Measurements from ENCODE around the gene PALM.
"Not testable (repeated sequence)": the region's sequence is repeated elsewhere in the genome, so short reads cannot be mapped to it uniquely, and the experiment has no call there.

The PALM gene, protein sequence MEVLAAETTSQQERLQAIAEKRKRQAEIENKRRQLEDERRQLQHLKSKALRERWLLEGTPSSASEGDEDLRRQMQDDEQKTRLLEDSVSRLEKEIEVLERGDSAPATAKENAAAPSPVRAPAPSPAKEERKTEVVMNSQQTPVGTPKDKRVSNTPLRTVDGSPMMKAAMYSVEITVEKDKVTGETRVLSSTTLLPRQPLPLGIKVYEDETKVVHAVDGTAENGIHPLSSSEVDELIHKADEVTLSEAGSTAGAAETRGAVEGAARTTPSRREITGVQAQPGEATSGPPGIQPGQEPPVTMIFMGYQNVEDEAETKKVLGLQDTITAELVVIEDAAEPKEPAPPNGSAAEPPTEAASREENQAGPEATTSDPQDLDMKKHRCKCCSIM

DNA sequence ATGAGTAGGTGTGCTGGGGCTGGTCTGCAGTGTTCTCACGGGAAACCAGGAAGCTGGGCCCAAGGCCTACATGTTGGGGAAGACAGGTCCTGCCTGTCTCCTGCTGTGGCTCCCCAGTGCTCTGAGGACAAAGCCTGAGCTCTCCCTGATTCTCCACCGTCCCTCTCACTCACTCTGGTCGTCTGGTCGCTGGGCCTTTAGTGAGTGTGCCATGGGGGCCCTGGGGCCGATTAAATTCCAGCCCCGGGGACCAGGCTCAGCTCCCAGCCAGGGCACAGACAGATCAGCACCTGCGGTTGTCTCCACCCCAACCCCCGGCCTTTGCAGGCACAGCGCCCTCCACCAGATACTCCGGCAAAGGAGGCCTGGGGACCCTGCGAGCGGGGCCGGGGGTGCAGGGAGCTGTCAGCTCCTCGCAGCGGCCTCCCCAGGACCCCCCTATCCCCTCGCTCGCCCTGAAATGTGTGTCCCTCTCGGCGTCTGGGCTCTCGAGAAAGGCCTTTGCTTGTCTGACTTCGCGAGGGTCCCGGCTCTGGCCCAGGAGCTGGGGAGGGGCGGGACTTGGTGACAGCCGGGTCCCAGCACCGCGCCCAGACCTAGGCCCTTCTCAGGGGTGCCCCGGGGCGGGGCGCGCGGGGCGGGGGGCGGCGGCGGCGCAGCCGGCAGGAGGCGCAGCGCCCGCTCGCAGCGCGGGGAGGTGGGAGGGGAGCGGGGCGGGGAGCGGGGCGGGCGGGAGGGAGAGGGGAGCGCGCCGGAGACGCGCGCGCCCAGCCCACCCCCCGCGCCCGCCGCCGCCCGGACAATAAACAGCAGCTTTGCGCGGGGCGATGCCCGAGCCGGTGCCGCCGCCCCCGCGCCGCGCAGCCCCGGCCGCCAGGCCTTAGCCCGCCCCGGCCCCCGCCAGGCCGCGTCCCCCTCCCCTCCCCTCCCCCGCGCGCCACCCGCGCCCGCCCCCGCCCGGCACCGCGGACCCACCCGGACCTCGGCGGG lies at the start of gene PALM:
Gene PALM (plus strand): TSS at position 782 of the 990 bp plus-strand sequence. CDS start 212 bp downstream, outside the sequence.
- in situ Hi-C loops (cut with HindIII; ENCODE audit: low sequenced_read_pairs) = no loop called here

DNA sequence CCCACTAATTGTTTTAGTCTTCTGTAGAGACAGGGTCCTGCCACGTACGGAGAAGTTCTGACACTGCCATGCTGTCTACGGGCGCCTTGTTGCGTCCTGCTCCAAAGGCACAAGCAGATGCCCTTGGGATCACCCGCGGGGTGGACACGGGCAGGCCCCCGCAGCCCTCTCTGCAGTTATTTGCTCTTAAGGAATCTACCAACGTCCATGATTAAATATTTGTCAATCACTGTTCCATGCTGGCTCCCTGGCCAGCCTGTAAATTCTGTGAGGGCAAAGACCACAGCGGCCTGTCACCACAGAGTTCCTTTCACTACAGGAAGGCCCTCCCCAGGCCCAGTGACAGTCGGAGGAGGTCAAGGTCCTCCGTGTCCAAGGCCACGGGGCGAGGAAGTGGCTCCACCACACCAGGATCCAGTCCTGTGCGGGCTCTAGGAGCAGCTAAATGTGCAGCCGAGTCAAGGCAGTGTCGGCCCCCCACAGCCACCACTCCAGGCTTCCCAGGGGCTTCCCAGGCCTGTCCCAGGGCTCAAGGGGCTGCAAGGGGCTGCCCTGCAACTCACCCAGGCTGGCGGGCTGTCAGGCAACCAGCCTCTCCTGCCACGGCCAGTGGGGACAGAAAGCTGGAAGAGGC lies 47.8 kb upstream of the PALM start:
- in situ Hi-C loops (cut with HindIII; ENCODE audit: low sequenced_read_pairs) = no loop called here

DNA sequence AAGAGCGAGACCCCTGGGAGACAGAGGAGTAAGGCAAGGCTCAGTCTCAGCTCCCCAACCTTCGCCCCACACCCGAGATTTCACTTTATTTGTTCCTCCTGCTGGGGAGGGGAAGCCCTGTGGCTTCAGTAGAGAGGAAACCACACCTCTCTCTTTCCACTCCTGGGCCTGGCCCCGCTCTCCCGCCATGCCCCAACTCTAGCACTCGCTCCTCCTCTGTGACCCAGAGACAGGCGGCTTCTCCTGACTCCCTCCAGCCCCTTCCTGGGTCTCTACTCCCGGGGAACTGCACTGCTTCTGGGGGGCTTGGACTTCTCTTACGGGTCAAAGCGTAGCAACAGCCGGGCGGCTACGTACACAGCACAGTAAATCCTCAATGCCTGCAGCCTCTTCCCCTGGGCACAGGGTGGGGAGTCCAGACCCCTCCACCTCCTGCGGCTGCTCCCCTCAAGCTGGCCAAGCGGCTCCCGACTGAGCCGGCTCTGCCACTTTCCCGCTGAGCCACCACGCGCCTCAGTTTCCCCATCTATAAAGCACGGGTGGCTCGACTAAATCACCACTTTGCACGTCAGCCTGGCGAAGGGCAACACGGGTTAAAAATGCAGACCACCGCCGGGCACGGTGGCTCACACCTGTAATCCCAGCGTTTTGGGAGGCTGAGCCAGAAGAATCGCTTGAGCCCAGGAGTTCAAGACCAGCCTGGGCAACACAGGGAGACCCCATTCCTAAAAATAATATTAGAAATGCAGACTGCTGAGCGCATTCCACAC lies 47.1 kb upstream of the PALM start:
- in situ Hi-C loops (cut with HindIII; ENCODE audit: low sequenced_read_pairs) = no loop called here

DNA sequence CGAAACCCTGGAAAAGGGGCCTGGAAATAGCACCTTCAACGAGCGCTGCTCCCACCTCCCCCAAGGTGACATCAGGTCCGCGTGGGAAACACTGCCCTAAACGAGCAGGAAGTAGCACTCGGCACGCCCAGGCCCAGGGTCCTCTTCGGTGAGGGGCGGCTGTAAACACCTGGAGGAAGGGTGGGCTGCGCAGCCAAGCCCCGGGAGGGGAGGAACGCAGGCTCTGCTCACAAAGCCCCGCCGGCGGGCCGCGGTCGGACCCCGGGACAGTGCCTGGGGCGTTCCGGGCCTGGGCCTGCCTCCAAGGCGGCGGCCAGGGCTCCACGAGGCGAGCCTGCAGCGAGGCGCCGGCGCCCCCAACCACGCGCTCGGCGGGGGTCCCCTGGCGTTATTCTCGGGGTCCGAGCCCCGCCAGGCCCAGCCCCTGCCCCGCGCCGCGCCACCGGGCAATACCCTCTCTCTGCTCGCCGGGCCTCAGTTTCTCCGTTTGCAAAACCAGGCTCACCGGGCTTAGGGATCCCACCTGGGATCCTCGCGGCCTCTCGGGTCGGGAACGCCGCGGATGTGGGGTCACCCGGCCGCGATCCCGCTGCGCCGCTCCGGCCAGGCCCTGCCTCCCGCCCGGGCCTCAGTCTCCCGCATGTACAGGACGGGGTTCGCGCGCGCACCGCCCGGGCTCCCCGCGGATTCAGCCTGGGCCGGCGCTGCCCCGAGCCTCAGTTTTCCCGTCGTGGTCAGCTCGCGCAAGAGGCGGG lies 46.4 kb upstream of the PALM start:
- in situ Hi-C loops (cut with HindIII; ENCODE audit: low sequenced_read_pairs) = no loop called here

DNA sequence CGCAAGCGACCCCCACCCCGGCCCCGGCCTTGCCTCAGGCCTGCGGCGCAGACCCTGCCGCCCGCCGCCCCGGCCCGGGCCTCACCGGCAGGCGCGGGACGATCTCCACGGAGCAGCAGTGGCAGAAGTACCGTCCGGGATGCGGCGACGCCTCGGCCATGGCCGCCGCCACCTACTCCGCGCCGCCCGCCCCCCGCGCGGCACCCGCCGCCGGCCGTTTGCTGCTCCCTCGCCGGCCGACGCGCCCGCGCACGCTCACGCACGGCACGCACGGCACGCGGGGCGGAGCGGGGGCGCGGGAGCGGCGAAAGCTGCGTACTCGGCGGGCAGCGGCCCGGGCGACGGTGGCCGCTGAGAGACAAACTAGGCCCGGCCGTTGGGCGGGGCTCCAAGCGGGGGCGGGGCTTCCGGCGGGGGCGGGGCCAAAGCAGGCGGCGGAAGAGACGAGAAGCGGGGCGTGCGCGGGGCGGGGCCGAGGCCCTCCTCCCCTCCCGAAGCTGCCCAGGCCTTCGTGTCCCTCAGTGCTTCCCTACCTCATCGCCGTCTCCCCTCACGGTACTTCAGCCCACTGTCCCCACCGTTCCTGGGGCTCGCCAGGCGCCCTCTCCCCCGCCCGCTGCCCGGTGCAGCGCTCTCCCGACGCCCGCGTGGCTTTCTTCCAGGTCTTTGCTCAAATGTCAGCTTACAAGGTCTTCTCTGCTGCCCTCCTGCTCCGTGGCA lies 45.6 kb upstream of the PALM start, which contains the start of gene RNF126:
Gene RNF126 (minus strand): TSS at position 253 of the 720 bp plus-strand sequence. CDS start 93 bp downstream, at position 160.
- in situ Hi-C loops (cut with HindIII; ENCODE audit: low sequenced_read_pairs) = no loop called here

DNA sequence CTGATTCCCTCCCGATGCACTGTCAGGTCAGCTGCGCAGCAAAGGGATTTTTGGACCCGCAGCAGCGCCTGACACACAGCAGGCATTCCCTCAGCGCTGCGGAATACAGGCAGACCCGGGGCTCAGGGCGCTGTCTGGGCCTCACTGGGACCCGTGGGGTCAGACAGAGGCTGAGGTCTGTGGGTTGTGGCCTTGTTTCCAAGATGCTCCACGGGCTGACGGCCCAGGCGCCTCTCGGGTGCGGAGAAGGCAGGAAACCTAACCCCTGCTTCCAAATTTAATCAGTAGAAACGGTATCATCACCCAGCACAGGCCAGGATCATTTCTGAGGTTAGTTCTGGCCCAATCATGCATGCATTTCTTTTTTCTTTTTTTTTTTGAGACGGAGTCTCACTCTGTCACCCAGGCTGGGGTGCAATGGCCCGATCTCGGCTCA lies 45.0 kb upstream of the PALM start:
- in situ Hi-C loops (cut with HindIII; ENCODE audit: low sequenced_read_pairs) = no loop called here

DNA sequence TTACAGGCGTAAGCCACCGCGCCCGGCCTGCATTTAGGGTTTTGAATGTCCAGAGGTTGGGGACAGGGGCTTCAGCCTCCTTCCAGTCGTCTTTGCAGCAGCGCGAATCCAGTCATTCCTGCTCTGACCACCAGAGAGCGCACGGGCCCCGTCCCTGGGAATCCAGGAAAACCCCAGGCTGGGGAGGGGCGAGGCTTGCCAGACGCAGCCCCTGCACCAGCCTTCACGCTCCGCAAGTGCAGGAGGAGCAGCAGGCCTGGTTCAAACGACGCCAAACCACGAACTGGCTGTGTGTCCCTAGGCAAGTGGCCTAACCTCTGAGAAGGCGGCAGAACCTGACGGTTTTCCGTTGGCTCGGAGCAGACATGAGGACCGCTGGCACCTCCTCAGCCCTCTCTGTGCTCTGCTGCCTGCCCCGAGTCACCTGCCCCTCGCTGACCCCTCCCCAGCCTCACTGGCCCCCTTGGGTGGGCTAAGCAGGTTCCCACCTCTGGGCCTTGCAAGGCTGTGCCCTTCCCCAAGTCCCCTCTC lies 43.8 kb upstream of the PALM start:
- in situ Hi-C loops (cut with HindIII; ENCODE audit: low sequenced_read_pairs) = no loop called here

DNA sequence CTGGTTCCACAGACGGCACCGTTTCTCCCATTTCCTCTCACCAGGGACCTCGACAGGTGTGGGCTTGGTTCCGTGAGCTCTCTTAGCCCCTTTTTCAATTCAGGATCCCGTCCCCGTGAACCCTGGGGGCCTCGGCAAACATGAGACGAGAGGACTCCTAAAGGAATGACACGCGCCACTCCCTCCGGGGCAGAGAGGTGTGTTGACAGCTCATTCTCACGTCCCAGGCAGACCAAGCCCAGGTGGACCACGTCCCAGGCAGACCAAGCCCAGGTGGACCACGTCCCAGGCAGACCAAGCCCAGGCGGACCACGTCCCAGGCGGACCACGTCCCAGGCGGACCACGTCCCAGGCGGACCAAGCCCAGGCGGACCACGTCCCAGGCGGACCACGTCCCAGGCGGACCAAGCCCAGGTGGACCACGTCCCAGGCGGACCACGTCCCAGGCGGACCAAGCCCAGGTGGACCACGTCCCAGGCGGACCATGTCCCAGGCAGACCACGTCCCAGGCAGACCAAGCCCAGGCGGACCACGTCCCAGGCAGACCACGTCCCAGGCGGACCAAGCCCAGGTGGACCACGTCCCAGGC lies 41.7 kb upstream of the PALM start:
- in situ Hi-C loops (cut with HindIII; ENCODE audit: low sequenced_read_pairs) = not testable (repeated sequence)

DNA sequence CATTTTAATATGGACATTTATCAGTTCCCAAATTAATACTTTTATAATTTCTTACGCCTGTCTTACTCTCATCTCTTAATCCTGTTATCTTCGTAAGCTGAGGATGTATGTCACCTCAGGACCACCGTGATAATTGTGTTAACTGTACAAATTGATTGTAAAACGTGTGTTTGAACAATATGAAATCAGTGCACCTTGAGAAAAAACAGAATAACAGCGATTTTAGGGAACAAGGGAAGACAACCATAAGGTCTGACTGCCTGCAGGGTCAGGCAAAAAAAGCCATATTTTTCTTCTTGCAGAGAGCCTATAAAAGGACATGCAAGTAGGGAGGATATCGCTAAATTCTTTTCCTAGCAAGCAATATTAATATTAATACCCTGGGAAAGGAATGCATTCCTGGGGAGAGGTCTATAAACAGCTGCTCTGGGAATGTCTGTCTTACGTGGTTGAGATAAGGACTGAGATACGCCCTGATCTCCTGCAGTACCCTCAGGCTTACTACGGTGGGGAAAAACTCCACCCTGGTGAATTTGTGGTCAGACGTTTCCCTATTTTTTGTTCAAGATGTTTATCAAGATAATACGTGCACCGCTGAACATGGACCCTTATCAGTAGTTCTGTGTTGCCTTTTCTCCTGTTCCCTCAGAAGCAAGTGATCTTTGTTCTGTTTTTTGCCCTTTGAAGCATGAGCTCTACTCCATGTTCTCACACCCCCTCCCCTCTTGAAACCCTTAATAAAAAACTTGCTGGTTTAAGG lies 39.9 kb upstream of the PALM start:
- in situ Hi-C loops (cut with HindIII; ENCODE audit: low sequenced_read_pairs) = not testable (repeated sequence)

DNA sequence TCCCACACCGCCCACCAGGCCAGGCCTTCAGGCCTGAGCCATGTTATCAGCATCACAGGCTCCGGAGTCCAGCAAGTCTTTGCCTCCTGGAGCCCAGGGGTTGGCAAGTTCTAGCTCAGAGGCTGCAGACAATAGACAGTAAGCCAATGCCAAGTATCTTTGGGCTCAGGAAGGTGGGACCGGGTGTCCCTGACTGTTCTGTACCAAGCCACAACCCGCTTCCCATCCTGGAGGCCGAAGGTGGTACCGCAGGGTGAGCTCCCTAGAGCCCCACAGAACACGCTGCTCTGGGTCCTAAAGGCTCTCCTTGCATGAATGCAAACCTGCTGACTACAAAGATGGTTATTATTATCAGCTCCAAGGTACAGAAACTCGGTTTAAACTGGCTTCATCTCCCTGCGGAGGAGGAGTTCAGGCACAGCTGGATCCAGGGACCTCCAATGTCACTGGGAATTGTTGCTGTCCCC lies 38.1 kb upstream of the PALM start:
- in situ Hi-C loops (cut with HindIII; ENCODE audit: low sequenced_read_pairs) = no loop called here

DNA sequence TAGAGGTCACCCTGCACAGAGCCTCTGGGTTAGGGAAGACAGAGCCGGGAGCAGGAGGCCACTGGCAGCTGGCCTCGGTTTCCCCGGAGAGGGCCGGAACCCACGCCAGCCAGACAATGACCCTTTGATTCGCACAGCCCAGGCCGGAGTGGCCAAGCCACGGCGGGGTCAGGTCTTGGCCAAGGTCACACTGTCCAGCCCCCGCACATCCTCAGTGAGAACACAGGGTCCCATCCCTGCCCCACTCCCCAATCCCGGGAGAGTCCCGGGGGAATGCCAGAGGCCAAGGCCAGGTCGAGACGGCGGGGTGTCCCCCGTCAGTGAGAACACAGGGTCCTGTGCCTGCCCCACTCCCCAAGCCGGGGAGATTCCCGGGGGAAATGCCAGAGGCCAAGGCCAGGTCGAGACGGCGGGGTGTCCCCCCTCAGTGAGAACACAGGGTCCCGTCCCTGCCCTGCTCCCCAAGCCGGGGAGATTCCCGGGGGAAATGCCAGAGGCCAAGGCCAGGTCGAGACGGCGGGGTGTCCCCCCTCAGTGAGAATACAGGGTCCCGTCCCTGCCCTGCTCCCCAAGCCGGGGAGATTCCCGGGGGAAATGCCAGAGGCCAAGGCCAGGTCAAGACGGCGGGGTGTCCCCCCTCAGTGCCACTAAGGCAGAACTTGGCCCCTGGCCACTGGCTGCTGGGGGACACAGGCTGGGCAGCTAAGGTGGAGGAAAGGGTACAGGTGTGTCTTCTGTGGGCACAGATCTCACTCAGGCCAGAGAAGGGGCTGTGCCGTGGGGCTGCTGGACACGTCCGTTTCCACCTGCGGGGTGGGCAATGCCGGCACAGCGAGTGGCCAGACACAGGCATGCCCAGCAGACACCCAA lies 34.2 kb upstream of the PALM start:
- in situ Hi-C loops (cut with HindIII; ENCODE audit: low sequenced_read_pairs) = no loop called here

DNA sequence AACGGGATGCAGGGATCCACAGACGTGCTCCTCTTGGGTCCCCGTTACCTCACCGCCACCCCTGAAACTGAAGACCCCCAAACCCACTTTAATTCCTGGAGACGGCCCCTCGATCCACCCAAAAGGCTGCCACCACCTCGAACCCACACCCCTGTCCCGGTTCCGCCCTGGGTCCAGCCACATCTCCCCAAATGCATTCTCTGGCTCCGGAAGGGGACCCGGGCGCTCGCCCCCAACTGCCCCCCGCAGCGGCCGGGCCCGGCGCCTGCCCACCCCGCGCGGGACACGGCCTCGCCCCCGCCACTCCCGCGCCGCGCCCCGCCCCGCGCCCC lies 32.8 kb upstream of the PALM start:
- in situ Hi-C loops (cut with HindIII; ENCODE audit: low sequenced_read_pairs) = no loop called here

DNA sequence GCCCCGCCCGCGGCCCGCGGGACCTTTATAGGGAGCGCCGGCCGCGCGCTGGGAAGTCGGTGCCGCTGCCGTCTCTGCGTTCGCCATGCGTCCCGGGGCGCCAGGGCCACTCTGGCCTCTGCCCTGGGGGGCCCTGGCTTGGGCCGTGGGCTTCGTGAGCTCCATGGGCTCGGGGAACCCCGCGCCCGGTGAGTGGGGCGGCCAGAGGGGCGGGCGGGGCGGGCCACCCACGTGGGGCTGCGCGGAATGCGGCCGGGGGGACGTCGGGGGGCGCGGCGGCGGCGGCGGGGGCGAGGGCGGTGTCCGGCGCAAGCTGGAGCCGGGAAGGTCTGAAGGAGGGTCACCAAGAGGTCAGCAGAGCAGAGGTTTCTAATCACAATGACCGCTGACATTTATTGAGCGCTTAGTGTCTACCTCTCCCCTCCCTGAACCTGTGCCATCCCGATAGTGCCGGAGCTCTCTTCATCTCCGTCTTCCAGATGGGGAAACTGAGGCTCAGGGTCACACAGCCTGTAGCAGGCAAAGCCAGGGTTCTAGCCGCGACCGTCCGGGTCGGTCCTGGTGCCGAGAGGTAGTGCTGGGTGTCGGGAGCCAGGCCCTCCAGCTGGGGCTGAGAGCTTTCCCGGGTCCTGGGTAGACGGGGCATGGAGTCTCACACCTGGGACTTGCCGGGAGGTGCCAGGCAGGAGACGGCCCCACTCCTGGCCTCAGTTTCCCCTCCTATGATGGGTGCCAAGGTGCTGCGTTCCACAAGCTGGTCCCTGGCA lies 32.2 kb upstream of the PALM start, which contains the start of gene FSTL3:
Gene FSTL3 (plus strand): TSS at position 54 of the 767 bp plus-strand sequence. CDS start 32 bp downstream, at position 86.
- in situ Hi-C loops (cut with HindIII; ENCODE audit: low sequenced_read_pairs) = no loop called here

DNA sequence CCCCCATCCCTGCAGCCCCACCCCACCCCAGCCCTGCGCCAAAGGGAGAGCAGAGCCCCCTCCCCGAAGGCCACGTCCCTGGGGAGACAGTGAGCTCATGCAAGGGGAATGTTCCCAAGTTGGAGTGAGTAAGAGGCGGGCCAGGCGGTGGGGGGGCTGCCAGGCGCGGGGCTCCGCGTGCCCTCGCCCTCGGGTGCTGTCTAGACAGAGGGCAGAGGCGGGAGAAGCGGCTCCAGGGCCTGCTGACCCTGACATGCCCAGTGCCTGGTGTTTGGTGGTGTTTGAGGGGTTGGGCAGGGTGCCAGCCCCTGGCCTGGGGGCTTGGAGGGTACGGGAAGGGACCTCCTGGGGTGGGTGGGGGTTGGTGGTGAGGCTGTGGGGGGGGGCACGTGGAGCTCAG lies 31.5 kb upstream of the PALM start:
- in situ Hi-C loops (cut with HindIII; ENCODE audit: low sequenced_read_pairs) = no loop called here

DNA sequence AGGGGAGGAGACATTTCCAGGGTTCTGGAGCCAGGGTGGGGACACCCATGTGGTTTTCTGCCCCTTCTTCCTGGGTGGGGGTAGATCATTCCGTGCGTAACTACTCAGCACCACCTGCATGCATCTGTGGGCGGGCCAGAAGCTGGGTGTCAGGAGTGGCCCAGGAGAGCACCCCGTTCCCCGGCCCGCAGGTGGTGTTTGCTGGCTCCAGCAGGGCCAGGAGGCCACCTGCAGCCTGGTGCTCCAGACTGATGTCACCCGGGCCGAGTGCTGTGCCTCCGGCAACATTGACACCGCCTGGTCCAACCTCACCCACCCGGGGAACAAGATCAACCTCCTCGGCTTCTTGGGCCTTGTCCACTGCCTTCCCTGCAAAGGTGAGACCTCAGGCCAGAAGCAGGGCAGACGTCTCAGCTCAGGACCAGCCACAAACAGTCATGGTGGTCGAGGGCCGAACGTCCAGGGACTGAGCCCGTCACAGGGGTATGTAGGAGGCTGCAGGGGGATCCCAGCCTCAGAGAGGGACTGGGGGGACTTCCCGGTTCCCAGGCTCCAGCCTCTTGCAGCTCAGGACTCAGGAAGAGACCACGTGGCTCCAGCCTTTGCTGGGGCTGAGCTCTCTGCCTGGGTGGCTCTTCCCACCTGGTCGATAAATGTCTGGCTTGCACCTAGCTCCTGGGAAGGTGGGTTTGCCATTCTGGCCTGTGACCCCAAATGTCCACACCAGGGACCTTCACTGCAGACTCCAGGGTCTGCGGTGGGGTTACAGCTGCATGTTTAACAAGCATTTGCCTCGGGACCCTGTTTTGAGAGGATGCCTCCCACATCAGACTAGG lies 30.9 kb upstream of the PALM start:
- in situ Hi-C loops (cut with HindIII; ENCODE audit: low sequenced_read_pairs) = no loop called here
